Measurements from ENCODE around the gene NUPR2. TPM values are rescaled to one million over a fixed set of nuclear protein-coding genes. Genes with fewer than 3 reads are reported as not detected.
A peak's percentile ranks its signal among the peaks of the same experiment; 100 is the strongest.
"Not testable (repeated sequence)": the region's sequence is repeated elsewhere in the genome, so short reads cannot be mapped to it uniquely, and the experiment has no call there.

The NUPR2 gene
- total and polyA plus RNA-seq, 12 donors, result 0.17 to 2.5 (median 1.6) TPM; not detected in 9

DNA sequence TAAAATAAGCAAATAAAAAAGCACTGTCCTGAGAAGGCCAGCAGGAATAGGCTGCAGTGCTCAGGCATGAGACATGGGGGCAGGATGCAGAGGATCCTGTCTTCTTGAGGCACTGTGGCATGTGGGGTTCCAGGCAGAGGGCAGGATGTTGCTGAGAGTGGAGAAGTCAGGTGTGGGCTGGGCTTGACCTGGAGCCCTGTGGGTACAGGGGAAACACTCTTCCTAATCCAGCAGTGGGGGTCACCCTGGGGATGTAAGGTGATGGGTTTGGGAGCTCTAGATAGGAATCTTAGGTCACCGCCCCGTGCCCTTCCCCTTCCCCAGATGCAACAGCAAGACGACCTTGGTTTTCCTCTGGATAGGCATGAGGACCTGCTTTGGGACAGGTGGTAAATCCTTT is 38.5 kb downstream of the NUPR2 start:
- intact Hi-C loops (cut with DNase I), result loop anchor here in 1 of 2 donors (10.0 kb wide), 2 partner anchors 113 to 433 kb away; partner anchors contain the start of gene NIPSNAP2
- no peak for TF ChIP-seq POLR2A (IDR thresholded peaks at IDR 0.05)
- no peak for TF ChIP-seq CTCF (IDR thresholded peaks at IDR 0.05)
- H3K4me1 ChIP-seq (replicated peaks in 1 of 2), result peaks cover 8 to 15% of the 10 kb centered on the region in 2 donors
- peak in 1 of 7 donors; percentile 5 for DNase-seq
- H3K4me3 ChIP-seq, result no peak overlapping the region
- peaks cover 0 to 9% of the 10 kb centered on the region in 2 donors for H3K36me3 ChIP-seq (replicated peaks in 1 of 2)
- no peak overlapping the region for H3K27ac ChIP-seq
- no peaks in the 10 kb centered on the region for H3K27me3 ChIP-seq
- 83 to 97% (median 95%) methylated on average over 3 of the region's 3 CpGs for WGBS, 4 donors
- H3K9me3 ChIP-seq (replicated peaks in 1 of 3), result no peaks in the 10 kb centered on the region

DNA sequence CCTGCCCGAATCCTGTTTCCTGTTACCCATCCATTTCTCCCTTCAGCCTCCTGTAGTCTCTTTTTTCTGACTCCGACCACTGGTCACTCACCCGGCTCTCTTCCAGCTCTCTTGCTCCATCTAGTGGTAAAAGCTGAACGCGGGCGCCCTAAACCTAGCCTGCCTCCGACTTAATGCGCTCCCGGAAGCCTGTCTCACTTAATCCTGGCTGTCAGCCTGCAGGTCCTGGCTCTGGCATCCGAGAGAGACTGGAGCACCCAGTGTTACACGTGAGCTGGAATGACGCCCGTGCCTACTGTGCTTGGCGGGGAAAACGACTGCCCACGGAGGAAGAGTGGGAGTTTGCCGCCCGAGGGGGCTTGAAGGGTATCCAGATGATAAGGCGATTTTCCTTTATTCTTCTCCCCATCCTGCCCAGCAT is 41.8 kb downstream of the NUPR2 start:
- TF ChIP-seq CTCF (IDR thresholded peaks at IDR 0.05), result peak; percentile 88 to 97 (median 92)
- TF ChIP-seq POLR2A (IDR thresholded peaks at IDR 0.05), result no peak
- intact Hi-C loops (cut with DNase I), result loop anchor here (5.0 to 10.0 kb wide), 3 partner anchors 72 to 430 kb away; partner anchors contain the start of gene NIPSNAP2 (in 1 of the 2)
- Histone ChIP-seq H3K36me3 (replicated peaks in 1 of 2) (peaks cover 0 to 27% of the 10 kb centered on the region in 2 donors), H3K4me3 (no peak overlapping the region), H3K27ac (no peak overlapping the region), H3K4me1 (replicated peaks in 1 of 2) (peaks cover 4 to 7% of the 10 kb centered on the region in 2 donors), H3K9me3 (replicated peaks in 1 of 3) (no peaks in the 10 kb centered on the region), H3K27me3 (no peaks in the 10 kb centered on the region)
- peak; percentile 83 to 96 (median 89) for DNase-seq
- WGBS, 4 donors, result 12 to 23% (median 14%) methylated on average over 13 to 19 of the region's 19 CpGs

DNA sequence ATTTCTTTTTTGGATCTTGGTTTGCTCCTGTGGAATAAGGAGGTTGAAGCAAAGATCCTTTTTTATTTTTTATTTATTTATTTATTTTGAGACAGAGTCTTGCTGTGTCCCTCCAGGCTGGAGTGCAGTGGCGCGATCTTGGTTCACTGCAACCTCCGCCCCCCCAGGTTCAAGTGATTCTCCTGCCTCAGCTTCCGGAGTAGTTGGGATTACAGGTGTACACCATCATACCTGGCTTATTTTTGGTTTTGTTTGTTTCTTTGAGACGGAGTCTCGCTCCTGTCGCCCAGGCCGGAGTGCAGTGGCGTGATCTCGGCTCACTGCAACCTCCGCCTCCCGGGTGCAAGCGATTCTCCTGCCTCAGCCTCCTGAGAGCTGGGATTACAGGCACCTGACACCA is 49.8 kb downstream of the NUPR2 start:
- intact Hi-C loops (cut with DNase I); H3K4me3 ChIP-seq; H3K27ac ChIP-seq; H3K27me3 ChIP-seq; H3K9me3 ChIP-seq (replicated peaks in 1 of 3): not testable (repeated sequence)
- peak in 1 of 7 donors; percentile 9 for DNase-seq
- H3K36me3 ChIP-seq (replicated peaks in 1 of 2), result peaks cover 0 to 38% of the 10 kb centered on the region in 2 donors
- 96 to 99% (median 97%) methylated on average over 13 of the region's 13 CpGs for WGBS, 4 donors
- peaks cover 3 to 31% of the 10 kb centered on the region in 2 donors for H3K4me1 ChIP-seq (replicated peaks in 1 of 2)

Other genes with a start within 250 kb of the NUPR2 start
- 1 to 10 TPM; 1.6 to 5.6 (median 3.3) TPM for gene ZNF713, start 229.0 kb downstream of the NUPR2 start, total RNA-seq
- 1 to 10 TPM in 2 of 3 donors, under 1 TPM in 1; 0.88 to 3.4 (median 3.3) TPM for gene ZNF713, start 229.0 kb downstream of the NUPR2 start, polyA plus RNA-seq
- 10 to 100 TPM; 10.4 to 25.7 (median 16.6) TPM for gene MRPS17, start 164.5 kb downstream of the NUPR2 start, total RNA-seq
- gene MRPS17, start 164.5 kb downstream of the NUPR2 start, polyA plus RNA-seq, result 10 to 100 TPM; 10.9 to 28.3 (median 12.4) TPM
- 100 to 1,000 TPM in 6 of 9 donors, 10 to 100 TPM in 3; 85.9 to 171 (median 102) TPM for gene NIPSNAP2, start 151.8 kb downstream of the NUPR2 start, total RNA-seq
- 100 to 1,000 TPM in 1 of 3 donors, 10 to 100 TPM in 2; 37.1 to 129 (median 67.0) TPM for gene NIPSNAP2, start 151.8 kb downstream of the NUPR2 start, polyA plus RNA-seq
- 10 to 100 TPM; 10.4 to 68.7 (median 28.2) TPM for gene PSPH, start 65.0 kb downstream of the NUPR2 start, total RNA-seq
- gene PSPH, start 65.0 kb downstream of the NUPR2 start, polyA plus RNA-seq, result 10 to 100 TPM in 2 of 3 donors, 1 to 10 TPM in 1; 2.8 to 13.7 (median 11.1) TPM
- 100 to 1,000 TPM in 3 of 9 donors, 10 to 100 TPM in 6; 51.6 to 236 (median 86.8) TPM for gene CCT6A, start 64.7 kb downstream of the NUPR2 start, total RNA-seq
- 100 to 1,000 TPM; 142 to 240 (median 163) TPM for gene CCT6A, start 64.7 kb downstream of the NUPR2 start, polyA plus RNA-seq
- 100 to 1,000 TPM; 115 to 230 (median 179) TPM for gene SUMF2, start 52.1 kb downstream of the NUPR2 start, total RNA-seq
- gene SUMF2, start 52.1 kb downstream of the NUPR2 start, polyA plus RNA-seq, result 100 to 1,000 TPM in 1 of 3 donors, 10 to 100 TPM in 2; 75.6 to 142 (median 92.3) TPM
- 10 to 100 TPM in 1 of 9 donors, 1 to 10 TPM in 8; 2.2 to 10.2 (median 5.7) TPM for gene PHKG1, start 23.5 kb downstream of the NUPR2 start, total RNA-seq
- 1 to 10 TPM in 2 of 3 donors, under 1 TPM in 1; 0.60 to 9.3 (median 5.8) TPM for gene PHKG1, start 23.5 kb downstream of the NUPR2 start, polyA plus RNA-seq
- gene CHCHD2, start 9.9 kb downstream of the NUPR2 start, total RNA-seq, result 1,000 to 10,000 TPM in 3 of 9 donors, 100 to 1,000 TPM in 6; 543 to 1,335 (median 788) TPM
- 100 to 1,000 TPM; 217 to 816 (median 352) TPM for gene CHCHD2, start 9.9 kb downstream of the NUPR2 start, polyA plus RNA-seq

Measured in adrenal gland (tissue), 12 donors.